IMR-90 (cell line): ENCODE measurements around the gene NMT1. TPM values are rescaled to one million over a fixed set of nuclear protein-coding genes. Genes with fewer than 3 reads are reported as not detected.

Experiments used
- ATAC-seq: fragments of 200-7000 bp; cut with Tn5 transposase; 2 replicates; pipeline ENCODE4 v1.9.1; 2020; ENCODE audit warnings: low read depth, mild to moderate bottlenecking, moderate library complexity
- BruUV-seq: library from RNA; stranded (reverse); fragments of 400-500 nt; replicated peaks from 2 replicates; lab custom pipeline; 2021; lab: Mats Ljungman, UMichigan
- CTCF ChIA-PET: fragments of 300-600 bp; formaldehyde crosslinking; extraction: SDS; loops from one replicate; lab custom pipeline; 2021; ENCODE audit warnings: antibody characterized with exemption; lab: Yijun Ruan, JAX
- POLR2A ChIA-PET: fragments of 300-600 bp; sonication (Branson Sonifier 250); formaldehyde crosslinking; loops from one replicate; lab custom pipeline; 2022; ENCODE audit warnings: antibody characterized with exemption; ENCODE audit not compliant: unreplicated experiment; lab: Charles Lee
- DNase-seq: peaks from one replicate; pipeline ENCODE4 v3.0.0; 2013
- H2AFZ ChIP-seq: replicated peaks from 2 replicates; pipeline ENCODE3; 2013; ENCODE audit warnings: low read length, mild to moderate bottlenecking; ENCODE audit not compliant: poor library complexity
- H2AK5ac ChIP-seq: 2 replicates; pipeline ENCODE4 v1.6.1; 2013; ENCODE audit warnings: low read depth, low read length, inconsistent platforms
- H2AK9ac ChIP-seq: replicated peaks from 2 replicates; pipeline ENCODE3; 2013; ENCODE audit warnings: mild to moderate bottlenecking, low read depth, low read length, moderate library complexity; ENCODE audit not compliant: poor library complexity
- H2BK120ac ChIP-seq: 2 replicates; pipeline ENCODE4 v1.6.1; 2013; ENCODE audit warnings: low read depth, low read length, inconsistent platforms
- H2BK15ac ChIP-seq: 3 replicates; pipeline ENCODE4 v1.6.1; 2013; ENCODE audit warnings: low read depth, low read length, inconsistent platforms
- H2BK20ac ChIP-seq: 2 replicates; pipeline ENCODE4 v1.6.1; 2013; ENCODE audit warnings: low read depth, mild to moderate bottlenecking, inconsistent platforms, low read length, moderate library complexity
- H2BK5ac ChIP-seq: 2 replicates; pipeline ENCODE4 v1.6.1; 2013; ENCODE audit warnings: mild to moderate bottlenecking, low read depth, low read length, inconsistent platforms; ENCODE audit not compliant: poor library complexity, severe bottlenecking
- H3K14ac ChIP-seq: replicated peaks from 2 replicates; pipeline ENCODE4 v1.6.1; 2013; ENCODE audit warnings: low read depth, low read length, inconsistent platforms
- H3K18ac ChIP-seq: 2 replicates; pipeline ENCODE4 v1.6.1; 2013; ENCODE audit warnings: low read depth, low read length, control low read depth
- H3K23ac ChIP-seq: 2 replicates; pipeline ENCODE4 v1.6.1; 2013; ENCODE audit warnings: low read depth, low read length, inconsistent platforms
- H3K27ac ChIP-seq: 2 replicates; pipeline ENCODE4 v1.5.1; 2013; ENCODE audit warnings: mild to moderate bottlenecking, control low read depth, low read length; ENCODE audit not compliant: insufficient read depth
- H3K27me3 ChIP-seq: 2 replicates; pipeline ENCODE4 v1.6.1; 2013; ENCODE audit warnings: low read length; ENCODE audit not compliant: control insufficient read depth, insufficient read depth
- H3K36me3 ChIP-seq: 2 replicates; pipeline ENCODE4 v1.6.1; 2013; ENCODE audit warnings: low read length, mixed read lengths; ENCODE audit not compliant: control insufficient read depth, insufficient read depth
- H3K4ac ChIP-seq: 2 replicates; pipeline ENCODE4 v1.6.1; 2013; ENCODE audit warnings: low read depth, low read length, inconsistent platforms
- H3K4me1 ChIP-seq: 2 replicates; pipeline ENCODE4 v1.6.1; 2013; ENCODE audit warnings: low read length, mixed read lengths; ENCODE audit not compliant: control insufficient read depth, insufficient read depth
- H3K4me2 ChIP-seq: 2 replicates; pipeline ENCODE4 v1.6.1; 2013; ENCODE audit warnings: low read depth, mild to moderate bottlenecking, control low read depth, low read length, moderate library complexity
- H3K4me3 ChIP-seq: 2 replicates; pipeline ENCODE4 v1.5.1; 2013; ENCODE audit warnings: low read depth, mild to moderate bottlenecking, control low read depth, low read length, moderate library complexity; ENCODE audit not compliant: insufficient read depth
- H3K56ac ChIP-seq: 2 replicates; pipeline ENCODE4 v1.6.1; 2013; ENCODE audit warnings: low read length, inconsistent platforms; ENCODE audit not compliant: insufficient read depth; ENCODE audit errors: extremely low read depth
- H3K79me1 ChIP-seq, 2 experiments: 2 replicates each; pipeline ENCODE4 v1.6.1; 2013; ENCODE audit warnings: low read length in 2 of 2, inconsistent platforms in 1 of 2, low read depth in 1 of 2
- H3K9ac ChIP-seq: 2 replicates; pipeline ENCODE4 v1.6.1; 2013; ENCODE audit warnings: low read depth, low read length, control low read depth
- H3K9me1 ChIP-seq: 2 replicates; pipeline ENCODE4 v1.6.1; 2013; ENCODE audit warnings: low read length, inconsistent platforms; ENCODE audit not compliant: insufficient read depth
- H3K9me3 ChIP-seq: 2 replicates; pipeline ENCODE4 v1.6.1; 2013; ENCODE audit warnings: low read length; ENCODE audit not compliant: control insufficient read depth, insufficient read depth
- H4K20me1 ChIP-seq: 2 replicates; pipeline ENCODE4 v1.6.1; 2013; ENCODE audit warnings: low read length, inconsistent platforms; ENCODE audit not compliant: insufficient read depth
- H4K5ac ChIP-seq: 2 replicates; pipeline ENCODE4 v1.6.1; 2013; ENCODE audit warnings: mild to moderate bottlenecking, low read depth, low read length, control low read depth
- H4K8ac ChIP-seq, 2 experiments: 2 replicates each; pipeline ENCODE4 v1.6.1; 2013; ENCODE audit warnings: low read depth in 2 of 2, low read length in 2 of 2, control low read depth in 1 of 2, inconsistent platforms in 1 of 2
- H4K91ac ChIP-seq: 2 replicates; pipeline ENCODE4 v1.6.1; 2013; ENCODE audit warnings: low read depth, low read length, inconsistent platforms; ENCODE audit not compliant: insufficient read depth
- BHLHE40 ChIP-seq: fragments of 150-350 bp; IDR thresholded peaks from 2 replicates; pipeline ENCODE4 v1.6.1; 2016; ENCODE audit warnings: mild to moderate bottlenecking, low read depth, low read length
- CEBPB ChIP-seq: IDR thresholded peaks from 2 replicates; pipeline ENCODE4 v1.6.1; 2012; ENCODE audit warnings: low read depth, low read length, improper control_type of control experiment
- CHD1 ChIP-seq: IDR thresholded peaks from 2 replicates; pipeline ENCODE4 v1.6.1; 2012; ENCODE audit warnings: low read depth, low read length, improper control_type of control experiment
- CTCF ChIP-seq: conservative IDR thresholded peaks from 2 replicates; pipeline ENCODE4 v1.5.1; 2012; ENCODE audit warnings: mild to moderate bottlenecking, low read depth, low read length, improper control_type of control experiment
- FOS ChIP-seq: fragments of 150-350 bp; IDR thresholded peaks from 2 replicates; pipeline ENCODE4 v1.6.1; 2016; ENCODE audit warnings: low read depth, low read length
- MAFK ChIP-seq: IDR thresholded peaks from 2 replicates; pipeline ENCODE4 v1.6.1; 2012; ENCODE audit warnings: low read depth, low read length, improper control_type of control experiment
- MAZ ChIP-seq: IDR thresholded peaks from 2 replicates; pipeline ENCODE4 v1.6.1; 2012; ENCODE audit warnings: low read depth, mild to moderate bottlenecking, low read length, improper control_type of control experiment, moderate library complexity, borderline replicate concordance
- MXI1 ChIP-seq: IDR thresholded peaks from 2 replicates; pipeline ENCODE4 v1.6.1; 2012; ENCODE audit warnings: low read depth, mild to moderate bottlenecking, low read length, moderate library complexity, borderline replicate concordance
- POLR2A ChIP-seq: IDR thresholded peaks from 2 replicates; pipeline ENCODE4 v1.6.1; 2012; ENCODE audit warnings: mild to moderate bottlenecking, low read depth, low read length
- RAD21 ChIP-seq: IDR thresholded peaks from 2 replicates; pipeline ENCODE4 v1.6.1; 2012; ENCODE audit warnings: low read length, improper control_type of control experiment
- RCOR1 ChIP-seq: IDR thresholded peaks from 2 replicates; pipeline ENCODE4 v1.6.1; 2012; ENCODE audit warnings: mild to moderate bottlenecking, low read length, improper control_type of control experiment; ENCODE audit not compliant: insufficient replicate concordance
- RFX5 ChIP-seq: IDR thresholded peaks from 2 replicates; pipeline ENCODE4 v1.8.0; 2012; ENCODE audit warnings: low read depth, mild to moderate bottlenecking, low read length, moderate library complexity
- SMC3 ChIP-seq: fragments of 150-350 bp; IDR thresholded peaks from 2 replicates; pipeline ENCODE4 v1.6.1; 2016; ENCODE audit warnings: low read depth, mild to moderate bottlenecking, antibody characterized with exemption, low read length, moderate library complexity
- USF2 ChIP-seq: fragments of 150-350 bp; IDR thresholded peaks from 2 replicates; pipeline ENCODE4 v1.6.1; 2017; ENCODE audit warnings: mild to moderate bottlenecking, antibody characterized with exemption, low read length, low read depth
- WGBS, 2 experiments: methylation state at CpG; one replicate each; pipeline versions ENCODE4 v1.1.5 to v1.1.7; 2013; ENCODE audit warnings: missing lambda C conversion rate in 2 of 2; ENCODE audit not compliant: insufficient read length in 1 of 2; ENCODE audit errors: extremely low coverage in 2 of 2; 5-methylcytosine and 5-hydroxymethylcytosine counted together
- dilution Hi-C: fragments of 300-500 bp; cut with HindIII; formaldehyde crosslinking; loops from one replicate; pipeline ENCODE4 v1.14.3; 2018; ENCODE audit warnings: low sequenced_read_pairs; ENCODE audit not compliant: unreplicated experiment
- in situ Hi-C: fragments of 300-500 bp; cut with MboI; formaldehyde crosslinking; loops from 3 replicates; pipeline ENCODE4 v1.14.3; 2019; ENCODE audit warnings: low sequenced_read_pairs, inconsistent platforms, mixed read lengths
- intact Hi-C: fragments of 100-400 bp; cut with micrococcal nuclease; formaldehyde crosslinking; loops from 2 replicates; pipeline ENCODE4 v1.10.0; 2022
- polyA plus RNA-seq, 3 experiments: library from polyadenylated mRNA; depleted of rRNA; stranded (reverse); fragments of >200 nt; gene quantifications; 2 replicates each; pipeline ENCODE4 v1.2.3, GENCODE V29; 2012; ENCODE audit warnings: low replicate concordance in 1 of 3
- total RNA-seq: library from RNA; depleted of rRNA; stranded (reverse); fragments of >200 nt; gene quantifications from 2 replicates; pipeline ENCODE4 v1.2.3, GENCODE V29; 2012

NMT1 gene
- total and polyA plus RNA-seq, 2 of the 4 experiments (the other 2 are of a cell fraction), result 38.0 to 60.6 TPM

- H3K4ac ChIP-seq, result peak within 1 kb of the TSS; percentile 84
- peak within 1 kb of the TSS; percentile 88 for H3K27ac ChIP-seq
- peaks cover 26% of the 10 kb centered on the region for H3K9me1 ChIP-seq
- peak within 1 kb of the TSS; percentile 45; the same call in 1 of the 2 replicates for H3K18ac ChIP-seq
- BruUV-seq, result no TSS peak
- H3K36me3 ChIP-seq, result no peaks in the 10 kb centered on the region
- H3K9me3 ChIP-seq, result no peaks in the 10 kb centered on the region
- H3K27me3 ChIP-seq, result no peaks in the 10 kb centered on the region
- DNase-seq (no peak), ATAC-seq (no peak)
- peak within 1 kb of the TSS; percentile 79 for H2BK5ac ChIP-seq
- 1% methylated on average over 16 of the region's 36 CpGs; no CpG with 5 or more reads in 1 of the 2 experiments for WGBS, 2 experiments
- POLR2A ChIA-PET, result no interaction called here
- in situ Hi-C loops, result no loop called here
- peak within 1 kb of the TSS; percentile 52 for H2BK20ac ChIP-seq
- peak within 1 kb of the TSS; percentile 62 for H4K91ac ChIP-seq
- H3K4me1 ChIP-seq, result peaks cover 37% of the 10 kb centered on the region
- H2BK15ac ChIP-seq, result peak within 1 kb of the TSS; percentile 44; the same call in 1 of the 3 replicates
- peak within 1 kb of the TSS; percentile 97 for H2AK9ac ChIP-seq
- CTCF ChIA-PET, result interaction anchor here (0.6 to 1.6 kb wide), 2 partner anchors 19 to 39 kb away, joined by 3 read pairs; no protein-coding TSS in a partner anchor
- intact Hi-C loops, result loop anchor here (2.0 to 5.0 kb wide), 4 partner anchors 39 to 720 kb away; partner anchors contain the start of gene DCAKD
- H4K8ac ChIP-seq, result peak within 1 kb of the TSS; percentile 21 to 82; a peak in 2 of 4 replicates
- H3K9ac ChIP-seq, result peak within 1 kb of the TSS; percentile 66
- H3K56ac ChIP-seq, result no peak within 1 kb of the TSS; the same call in 1 of the 2 replicates
- H4K20me1 ChIP-seq, result peaks cover 9% of the 10 kb centered on the region; the same call in 1 of the 2 replicates
- peak within 1 kb of the TSS; percentile 84 for H3K4me3 ChIP-seq
- TF ChIP-seq MAZ (no peak; the same call in 1 of the 2 replicates), CTCF (no peak), FOS (no peak), RAD21 (no peak), USF2 (no peak), POLR2A (no peak), RCOR1 (no peak), BHLHE40 (no peak), CEBPB (no peak), RFX5 (no peak), MAFK (no peak), MXI1 (no peak), CHD1 (no peak), SMC3 (no peak)
- H4K5ac ChIP-seq, result peak within 1 kb of the TSS; percentile 21
- H3K4me2 ChIP-seq, result peak within 1 kb of the TSS; percentile 94
- dilution Hi-C loops, result no loop called here
- H3K23ac ChIP-seq, result peak within 1 kb of the TSS; percentile 90
- H2AFZ ChIP-seq, result peak within 1 kb of the TSS; percentile 94
- H2AK5ac ChIP-seq, result peak within 1 kb of the TSS; percentile 90
- peak within 1 kb of the TSS; percentile 96 for H3K14ac ChIP-seq
- H3K79me1 ChIP-seq, result peaks cover 31 to 54% of the 10 kb centered on the region in 2 experiments
- H2BK120ac ChIP-seq, result peak within 1 kb of the TSS; percentile 37; the same call in 1 of the 2 replicates
Measured at GRCh38 chr17:45132320-45132571, 71.1 kb downstream of the NMT1 start, which contains the start of gene PLCD3. Gene PLCD3, minus strand, starts transcription at chr17:45132515. Its CDS starts 105 bp downstream, at chr17:45132410.
